AG10803 (cell line): Measurements from ENCODE around the gene FHIT.
A peak's percentile ranks its signal among the peaks of the same experiment; 100 is the strongest.

ENCODE experiments used
- DNase-seq: peaks from one replicate; pipeline ENCODE4 v3.0.0; 2010; ENCODE audit warnings: low read depth
- H3K4me3 ChIP-seq: 2 replicates; pipeline ENCODE4 v1.5.1; 2011; ENCODE audit warnings: mild to moderate bottlenecking, low read length, control low read depth
- CTCF ChIP-seq: conservative IDR thresholded peaks from 2 replicates; pipeline ENCODE4 v1.5.1; 2011; ENCODE audit warnings: mild to moderate bottlenecking, low read length, control low read depth, inconsistent platforms

FHIT gene

GRCh38 chr3:60313231-60313798 lies 937.9 kb downstream of the FHIT start:
- no peak for TF ChIP-seq CTCF
- no peak for DNase-seq
- H3K4me3 ChIP-seq: no peak overlapping the region

- DNase-seq: no peak
- no peak for TF ChIP-seq CTCF
- no peak overlapping the region for H3K4me3 ChIP-seq
Observed at GRCh38 chr3:60309539-60310268, 941.5 kb downstream of the FHIT start.

GRCh38 chr3:60308808-60309207 lies 942.4 kb downstream of the FHIT start:
- no peak overlapping the region for H3K4me3 ChIP-seq
- no peak for TF ChIP-seq CTCF
- DNase-seq: no peak

- no peak overlapping the region for H3K4me3 ChIP-seq
- DNase-seq: no peak
- no peak for TF ChIP-seq CTCF
Observed at GRCh38 chr3:60307562-60308199, 943.6 kb downstream of the FHIT start.

GRCh38 chr3:60304112-60304511 lies 947.1 kb downstream of the FHIT start:
- TF ChIP-seq CTCF: no peak
- no peak overlapping the region for H3K4me3 ChIP-seq
- peak; percentile 89 for DNase-seq

GRCh38 chr3:60303160-60303559 lies 948.1 kb downstream of the FHIT start:
- peak; percentile 56 for DNase-seq
- no peak overlapping the region for H3K4me3 ChIP-seq
- no peak for TF ChIP-seq CTCF

- no peak for TF ChIP-seq CTCF
- no peak overlapping the region for H3K4me3 ChIP-seq
- DNase-seq: peak; percentile 83
Observed at GRCh38 chr3:60301142-60301541, 950.1 kb downstream of the FHIT start.
